GM12892 (cell line): ENCODE results near the gene SYCP3.

ENCODE experiments used
- POLR2AphosphoS5 ChIP-seq: IDR thresholded peaks from 2 replicates; pipeline ENCODE4 v1.6.1; 2011; ENCODE audit warnings: low read depth, low read length, control low read depth
- TAF1 ChIP-seq: IDR thresholded peaks from 2 replicates; pipeline ENCODE4 v1.6.1; 2011; ENCODE audit warnings: low read depth, mild to moderate bottlenecking, control low read depth, low read length, borderline replicate concordance

GRCh38 chr12:101761781-101762180 lies 22.5 kb upstream of the SYCP3 start:
- TF ChIP-seq POLR2AphosphoS5 (no peak), TAF1 (no peak)
